ENCODE measurements around the gene GPSM1.

Gene GPSM1

GRCh38 chr9:136335296-136336155 lies 8.2 kb downstream of the GPSM1 start:
- DNase-seq = no peak

- no peak for DNase-seq
Observed at GRCh38 chr9:136336156-136336870, 9.0 kb downstream of the GPSM1 start.

GRCh38 chr9:136336881-136337280 lies 9.5 kb downstream of the GPSM1 start:
- no peak for DNase-seq

GRCh38 chr9:136337416-136338395 lies 10.4 kb downstream of the GPSM1 start:
- DNase-seq = no peak

- DNase-seq = no peak
Observed at GRCh38 chr9:136338511-136338910, 11.2 kb downstream of the GPSM1 start.

- no peak for DNase-seq
Observed at GRCh38 chr9:136339173-136339957, 12.0 kb downstream of the GPSM1 start.

- DNase-seq = no peak
Observed at GRCh38 chr9:136339958-136340310, 12.6 kb downstream of the GPSM1 start.

- no peak for DNase-seq
Observed at GRCh38 chr9:136340356-136341041, 13.2 kb downstream of the GPSM1 start.

GRCh38 chr9:136341042-136341655 lies 13.8 kb downstream of the GPSM1 start:
- no peak for DNase-seq

GRCh38 chr9:136341769-136342168 lies 14.4 kb downstream of the GPSM1 start:
- no peak for DNase-seq

GRCh38 chr9:136342181-136343120 lies 15.1 kb downstream of the GPSM1 start:
- DNase-seq = peak; percentile 31 to 32

- DNase-seq = no peak
Observed at GRCh38 chr9:136343121-136343883, 16.0 kb downstream of the GPSM1 start.

GRCh38 chr9:136343884-136344269 lies 16.5 kb downstream of the GPSM1 start:
- DNase-seq = no peak

- DNase-seq = no peak
Observed at GRCh38 chr9:136344544-136345280, 17.4 kb downstream of the GPSM1 start.

- DNase-seq = no peak
Observed at GRCh38 chr9:136345281-136346156, 18.2 kb downstream of the GPSM1 start.

GRCh38 chr9:136346157-136346481 lies 18.8 kb downstream of the GPSM1 start:
- no peak for DNase-seq

GRCh38 chr9:136346927-136347465 lies 19.7 kb downstream of the GPSM1 start:
- no peak for DNase-seq

Measured in activated CD4-positive, alpha-beta T cell treated with anti-CD3 and anti-CD28 coated beads, Interleukin-2, amount 50 U/mL, for 4 hours (primary cell).